Liver (tissue), 9 donors: ENCODE data around the gene CIPC. TPM values are rescaled to one million over a fixed set of nuclear protein-coding genes. Genes with fewer than 3 reads are reported as not detected.

Source experiments
- DNase-seq: peaks from one replicate; pipeline ENCODE4 v3.0.0-alpha.2; 2017; ENCODE audit warnings: low spot score
- H3K27ac ChIP-seq, 2 donors: one replicate each; pipeline ENCODE4 v1.7.0; 2013; ENCODE audit warnings: inconsistent platforms in 2 of 2, low read length in 2 of 2, control low read depth in 1 of 2, low read depth in 1 of 2, mild to moderate bottlenecking in 1 of 2
- H3K27me3 ChIP-seq, 4 donors: one replicate each; pipeline versions ENCODE4 v1.6.1 to v1.7.0; 2013; ENCODE audit warnings: low read length in 3 of 4, inconsistent platforms in 1 of 4, mild to moderate bottlenecking in 1 of 4, moderate library complexity in 1 of 4; ENCODE audit not compliant: control insufficient read depth in 4 of 4, insufficient read depth in 4 of 4
- H3K36me3 ChIP-seq, 4 donors: one replicate each; pipeline versions ENCODE4 v1.6.1 to v1.7.0; 2013; ENCODE audit warnings: low read length in 3 of 4, mild to moderate bottlenecking in 3 of 4, low read depth in 1 of 4, moderate library complexity in 1 of 4; ENCODE audit not compliant: control insufficient read depth in 4 of 4, insufficient read depth in 3 of 4
- H3K4me1 ChIP-seq, 4 donors: one replicate each; pipeline versions ENCODE4 v1.6.1 to v1.7.0; 2013; ENCODE audit warnings: low read length in 3 of 4, mild to moderate bottlenecking in 3 of 4, moderate library complexity in 1 of 4; ENCODE audit not compliant: control insufficient read depth in 4 of 4, insufficient read depth in 4 of 4
- H3K4me3 ChIP-seq, 3 donors: one replicate each; pipeline versions ENCODE4 v1.6.1 to v1.7.0; 2013; ENCODE audit warnings: low read length in 3 of 3, control low read depth in 1 of 3, low read depth in 1 of 3, mild to moderate bottlenecking in 1 of 3
- H3K9ac ChIP-seq, 2 donors: one replicate each; pipeline ENCODE4 v1.7.0; 2013; ENCODE audit warnings: low read length in 2 of 2, mild to moderate bottlenecking in 2 of 2, moderate library complexity in 2 of 2, control low read depth in 1 of 2, low read depth in 1 of 2
- H3K9me3 ChIP-seq, 4 donors: one replicate each; pipeline versions ENCODE4 v1.6.1 to v1.7.0; 2013; ENCODE audit warnings: low read length in 3 of 4; ENCODE audit not compliant: control insufficient read depth in 4 of 4
- CTCF ChIP-seq: fragments of 150-350 bp; IDR thresholded peaks from 2 replicates; pipeline ENCODE4 v1.5.1; 2017; ENCODE audit warnings: improper control_type of control experiment, low read depth, low read length; ENCODE audit not compliant: missing input control
- EGR1 ChIP-seq, 2 donors: IDR thresholded peaks; 2 replicates each; pipeline ENCODE4 v1.6.1; 2016 to 2018; ENCODE audit warnings: antibody characterized with exemption in 2 of 2, low read depth in 2 of 2
- FOXA1 ChIP-seq: IDR thresholded peaks from 2 replicates; pipeline ENCODE4 v1.6.1; 2016; ENCODE audit warnings: antibody characterized with exemption
- FOXA2 ChIP-seq: IDR thresholded peaks from 2 replicates; pipeline ENCODE4 v1.6.1; 2016; ENCODE audit warnings: antibody characterized with exemption
- HNF4A ChIP-seq, 2 donors: conservative IDR thresholded peaks; 2 replicates each; pipeline ENCODE4 v1.6.1; 2016; ENCODE audit warnings: antibody characterized with exemption in 2 of 2, mild to moderate bottlenecking in 2 of 2
- HNF4G ChIP-seq: IDR thresholded peaks from 2 replicates; pipeline ENCODE4 v1.6.1; 2016; ENCODE audit warnings: antibody characterized with exemption
- JUND ChIP-seq, 2 donors: IDR thresholded peaks; 2 replicates each; pipeline ENCODE4 v1.6.1; 2016; ENCODE audit warnings: antibody characterized with exemption in 2 of 2
- NR2F2 ChIP-seq: IDR thresholded peaks from 2 replicates; pipeline ENCODE4 v1.6.1; 2016; ENCODE audit warnings: antibody characterized with exemption
- RXRA ChIP-seq, 2 donors: IDR thresholded peaks; 2 replicates each; pipeline ENCODE4 v1.6.1; 2017 to 2018; ENCODE audit warnings: antibody characterized with exemption in 2 of 2, mild to moderate bottlenecking in 1 of 2
- SP1 ChIP-seq: IDR thresholded peaks from 2 replicates; pipeline ENCODE4 v1.6.1; 2018; ENCODE audit warnings: antibody characterized with exemption, mild to moderate bottlenecking
- TAF1 ChIP-seq: conservative IDR thresholded peaks from 2 replicates; pipeline ENCODE4 v1.6.1; 2016; ENCODE audit warnings: antibody characterized with exemption, mild to moderate bottlenecking
- YY1 ChIP-seq: IDR thresholded peaks from 2 replicates; pipeline ENCODE4 v1.6.1; 2016; ENCODE audit warnings: antibody characterized with exemption, mild to moderate bottlenecking
- ZBTB33 ChIP-seq: IDR thresholded peaks from 2 replicates; pipeline ENCODE4 v1.6.1; 2016; ENCODE audit warnings: antibody characterized with exemption
- WGBS: extraction: QIAGEN DNeasy Blood & Tissue Kit; methylation state at CpG from one replicate; pipeline ENCODE4 v1.1.7; 2013; 5-methylcytosine and 5-hydroxymethylcytosine counted together
- polyA plus RNA-seq, 2 donors: library from polyadenylated mRNA; stranded (reverse) in 1 of 2; unstranded in 1 of 2; fragments of 200-250 nt in 1 of 2; fragments of >200 nt in 1 of 2; fragmentation: Nextera tagmentation in 1 of 2; extraction: Ambion mirVana in 1 of 2; gene quantifications; one replicate each; pipeline versions ENCODE4 v1.2.1 to v1.2.3, GENCODE V29; 2013 to 2015
- total RNA-seq, 2 donors: library from RNA; depleted of rRNA; stranded (reverse); fragments of >200 nt; gene quantifications; one replicate each; pipeline ENCODE4 v1.2.3, GENCODE V29; 2014
- TF ChIP-seq, protein P1 (sequence below): IDR thresholded peaks from 2 replicates; pipeline ENCODE4 v1.6.1; 2016; ENCODE audit warnings: antibody characterized with exemption
- TF ChIP-seq, protein P2 (sequence below): IDR thresholded peaks from 2 replicates; pipeline ENCODE4 v1.6.1; 2016; ENCODE audit warnings: antibody characterized with exemption
- TF ChIP-seq, protein P3 (sequence below): IDR thresholded peaks from 2 replicates; pipeline ENCODE4 v1.6.1; 2016; ENCODE audit warnings: antibody characterized with exemption, mild to moderate bottlenecking
- donor health status: healthy.
- donor health status: healthy.
- donor health status: healthy.
- donor health status: healthy.
- donor health status: healthy.

Gene CIPC
- total and polyA plus RNA-seq, 4 donors, result 5.2 to 17.8 (median 6.7) TPM

GRCh38 chr14:77098529-77099353, 683 bp downstream of the CIPC start:
- no peaks in the 10 kb centered on the region for H3K36me3 ChIP-seq
- H3K9me3 ChIP-seq, result no peaks in the 10 kb centered on the region
- peak overlapping the region; percentile 98 to 100 for H3K27ac ChIP-seq
- H3K4me3 ChIP-seq, result peak overlapping the region; percentile 67 to 85 (median 84)
- TF ChIP-seq HNF4A (conservative IDR thresholded peaks at IDR 0.05), result peak in 1 of 2 donors; percentile 7
- peak; percentile 24 to 69 for TF ChIP-seq RXRA (IDR thresholded peaks at IDR 0.05)
- TF ChIP-seq CTCF, result no peak
- TF ChIP-seq, protein P1, sequence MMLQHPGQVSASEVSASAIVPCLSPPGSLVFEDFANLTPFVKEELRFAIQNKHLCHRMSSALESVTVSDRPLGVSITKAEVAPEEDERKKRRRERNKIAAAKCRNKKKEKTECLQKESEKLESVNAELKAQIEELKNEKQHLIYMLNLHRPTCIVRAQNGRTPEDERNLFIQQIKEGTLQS, result no peak
- no peak for TF ChIP-seq YY1
- peak; percentile 17 for TF ChIP-seq SP1
- H3K27me3 ChIP-seq, result no peaks in the 10 kb centered on the region
- H3K9ac ChIP-seq, result peak overlapping the region; percentile 83 to 99
- 5% methylated on average over 23 of the region's 23 CpGs for WGBS
- peaks cover 2 to 28% (median 14%) of the 10 kb centered on the region in 4 donors for H3K4me1 ChIP-seq
- DNase-seq, result no peak

- no peaks in the 10 kb centered on the region for H3K36me3 ChIP-seq
- no peaks in the 10 kb centered on the region for H3K27me3 ChIP-seq
- peak overlapping the region; percentile 71 to 99 for H3K9ac ChIP-seq
- peak overlapping the region; percentile 98 to 100 for H3K27ac ChIP-seq
- H3K9me3 ChIP-seq, result no peaks in the 10 kb centered on the region
- WGBS, result 32% methylated on average over 7 of the region's 7 CpGs
- TF ChIP-seq HNF4G, result no peak
- TF ChIP-seq, protein P2, sequence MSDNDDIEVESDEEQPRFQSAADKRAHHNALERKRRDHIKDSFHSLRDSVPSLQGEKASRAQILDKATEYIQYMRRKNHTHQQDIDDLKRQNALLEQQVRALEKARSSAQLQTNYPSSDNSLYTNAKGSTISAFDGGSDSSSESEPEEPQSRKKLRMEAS, result peak; percentile 50
- TF ChIP-seq RXRA (IDR thresholded peaks at IDR 0.05), result peak in 1 of 2 donors; percentile 25
- DNase-seq, result no peak
- peak overlapping the region in 2 of 3 donors; percentile 84 to 85 for H3K4me3 ChIP-seq
- peaks cover 2 to 33% (median 20%) of the 10 kb centered on the region in 4 donors for H3K4me1 ChIP-seq
Measured at GRCh38 chr14:77099425-77100167, 1.5 kb downstream of the CIPC start.

DNA sequence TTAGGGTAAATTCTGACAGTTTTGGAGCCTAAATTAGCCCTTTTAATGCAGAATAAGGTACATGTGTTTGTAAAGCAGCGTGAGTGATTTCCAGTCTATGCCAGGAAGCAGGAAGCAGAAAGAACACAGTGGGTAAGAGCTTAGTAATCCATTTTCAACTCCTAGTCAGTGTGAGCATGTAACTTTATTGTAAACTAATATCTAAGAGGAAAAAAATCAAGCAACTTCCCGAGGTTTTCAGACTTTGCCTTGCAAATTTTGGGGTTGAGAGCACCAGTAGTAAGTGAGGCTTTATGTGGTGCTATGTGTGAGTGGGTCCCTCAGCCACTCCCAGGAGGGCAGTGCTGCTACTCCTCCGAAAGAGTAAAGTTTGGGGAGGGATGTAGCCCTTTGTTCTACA, 2.9 kb downstream of the CIPC start:
- Histone ChIP-seq H3K27ac (peak overlapping the region in 1 of 2 donors; percentile 8), H3K36me3 (peaks cover 0 to 3% (median 1%) of the 10 kb centered on the region in 4 donors), H3K9me3 (no peaks in the 10 kb centered on the region), H3K9ac (no peak overlapping the region), H3K4me3 (no peak overlapping the region), H3K4me1 (peaks cover 2 to 33% (median 20%) of the 10 kb centered on the region in 4 donors), H3K27me3 (no peaks in the 10 kb centered on the region)
- no peak for DNase-seq
- WGBS, result 76% methylated on average over 3 of the region's 3 CpGs
- TF ChIP-seq TAF1, result no peak
- TF ChIP-seq FOXA2, result no peak
- TF ChIP-seq NR2F2, result no peak
- TF ChIP-seq YY1, result no peak
- no peak for TF ChIP-seq HNF4A (conservative IDR thresholded peaks at IDR 0.05)
- TF ChIP-seq, protein P3, sequence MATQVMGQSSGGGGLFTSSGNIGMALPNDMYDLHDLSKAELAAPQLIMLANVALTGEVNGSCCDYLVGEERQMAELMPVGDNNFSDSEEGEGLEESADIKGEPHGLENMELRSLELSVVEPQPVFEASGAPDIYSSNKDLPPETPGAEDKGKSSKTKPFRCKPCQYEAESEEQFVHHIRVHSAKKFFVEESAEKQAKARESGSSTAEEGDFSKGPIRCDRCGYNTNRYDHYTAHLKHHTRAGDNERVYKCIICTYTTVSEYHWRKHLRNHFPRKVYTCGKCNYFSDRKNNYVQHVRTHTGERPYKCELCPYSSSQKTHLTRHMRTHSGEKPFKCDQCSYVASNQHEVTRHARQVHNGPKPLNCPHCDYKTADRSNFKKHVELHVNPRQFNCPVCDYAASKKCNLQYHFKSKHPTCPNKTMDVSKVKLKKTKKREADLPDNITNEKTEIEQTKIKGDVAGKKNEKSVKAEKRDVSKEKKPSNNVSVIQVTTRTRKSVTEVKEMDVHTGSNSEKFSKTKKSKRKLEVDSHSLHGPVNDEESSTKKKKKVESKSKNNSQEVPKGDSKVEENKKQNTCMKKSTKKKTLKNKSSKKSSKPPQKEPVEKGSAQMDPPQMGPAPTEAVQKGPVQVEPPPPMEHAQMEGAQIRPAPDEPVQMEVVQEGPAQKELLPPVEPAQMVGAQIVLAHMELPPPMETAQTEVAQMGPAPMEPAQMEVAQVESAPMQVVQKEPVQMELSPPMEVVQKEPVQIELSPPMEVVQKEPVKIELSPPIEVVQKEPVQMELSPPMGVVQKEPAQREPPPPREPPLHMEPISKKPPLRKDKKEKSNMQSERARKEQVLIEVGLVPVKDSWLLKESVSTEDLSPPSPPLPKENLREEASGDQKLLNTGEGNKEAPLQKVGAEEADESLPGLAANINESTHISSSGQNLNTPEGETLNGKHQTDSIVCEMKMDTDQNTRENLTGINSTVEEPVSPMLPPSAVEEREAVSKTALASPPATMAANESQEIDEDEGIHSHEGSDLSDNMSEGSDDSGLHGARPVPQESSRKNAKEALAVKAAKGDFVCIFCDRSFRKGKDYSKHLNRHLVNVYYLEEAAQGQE, result no peak
- no peak for TF ChIP-seq FOXA1
- TF ChIP-seq EGR1 (IDR thresholded peaks at IDR 0.05; ENCODE audit: low read depth in 2 of 2), result no peak
- TF ChIP-seq JUND (IDR thresholded peaks at IDR 0.05), result no peak
- no peak for TF ChIP-seq ZBTB33
- TF ChIP-seq, protein P2, result no peak
